K562 (cell line): ENCODE data around the gene CYTH1. TPM values are rescaled to one million over a fixed set of nuclear protein-coding genes. Genes with fewer than 3 reads are reported as not detected.
A peak's percentile ranks its signal among the peaks of the same experiment; 100 is the strongest.

Experiments used
- ATAC-seq: fragments of 200-7000 bp; cut with Tn5 transposase; 3 replicates; pipeline ENCODE4 v1.9.1; 2020; ENCODE audit warnings: moderate library complexity
- BruUV-seq: library from RNA; stranded (reverse); fragments of 400-500 nt; replicated peaks from 2 replicates; lab custom pipeline; 2021; lab: Mats Ljungman, UMichigan
- CTCF ChIA-PET: fragments of 300-600 bp; formaldehyde crosslinking; extraction: SDS; loops from one replicate; lab custom pipeline; 2021; ENCODE audit warnings: low intra/inter-chr PET ratio; lab: Yijun Ruan, JAX
- POLR2A ChIA-PET: fragments of 300-600, 350-650 bp; sonication (Branson Sonifier 250); formaldehyde crosslinking; extraction: SDS; loops from one replicate; lab custom pipeline; 2021; ENCODE audit warnings: antibody characterized with exemption, inconsistent platforms; lab: Yijun Ruan, JAX
- DNase-seq, 4 experiments: peaks; one replicate each; pipeline versions ENCODE4 v3.0.0 to v3.0.0-alpha.2; 2011 to 2018; ENCODE audit warnings: low spot score in 3 of 4, mixed read lengths in 3 of 4; ENCODE audit errors: extremely low read depth in 1 of 4
- FAIRE-seq: peaks from 2 replicates; lab custom pipeline; 2011; peaks lifted over from hg19 to GRCh38; lab: Jason Lieb, UNC
- H2AFZ ChIP-seq: 2 replicates; pipeline ENCODE4 v1.6.0; 2011; ENCODE audit warnings: low read depth, low read length, control low read depth, inconsistent platforms
- H3K27ac ChIP-seq: fragments of 200-600 bp; 3 replicates; pipeline ENCODE4 v1.8.0; 2011; ENCODE audit warnings: low read depth, mild to moderate bottlenecking, control low read depth, inconsistent platforms, low read length, moderate library complexity, mixed read lengths; ENCODE audit errors: extremely low read depth
- H3K27me3 ChIP-seq, 2 experiments: fragments of 300-600 bp in 1 of 2; 2 replicates in 1 of 2; 3 replicates in 1 of 2; pipeline versions ENCODE4 v1.6.0 to v1.8.0; 2011; ENCODE audit warnings: inconsistent platforms in 2 of 2, low read length in 2 of 2, mild to moderate bottlenecking in 1 of 2, mixed read lengths in 1 of 2, moderate library complexity in 1 of 2; ENCODE audit not compliant: control insufficient read depth in 2 of 2, insufficient read depth in 2 of 2
- H3K36me3 ChIP-seq: fragments of 300-600 bp; 3 replicates; pipeline ENCODE4 v1.8.0; 2011; ENCODE audit warnings: mild to moderate bottlenecking, low read length, inconsistent platforms; ENCODE audit not compliant: control insufficient read depth, insufficient read depth
- H3K4me1 ChIP-seq, 2 experiments: fragments of 200-600 bp in 1 of 2; replicated peaks in 1 of 2; 2 replicates in 1 of 2; 3 replicates in 1 of 2; pipeline versions ENCODE4 v1.5.1 to v1.8.0; 2011; ENCODE audit warnings: inconsistent platforms in 2 of 2, low read length in 2 of 2, mild to moderate bottlenecking in 1 of 2, mixed read lengths in 1 of 2, moderate library complexity in 1 of 2; ENCODE audit not compliant: control insufficient read depth in 2 of 2, insufficient read depth in 2 of 2
- H3K4me2 ChIP-seq: 2 replicates; pipeline ENCODE4 v1.6.1; 2011; ENCODE audit warnings: low read length, control low read depth, inconsistent platforms, mixed read lengths; ENCODE audit not compliant: insufficient read depth
- H3K4me3 ChIP-seq: fragments of 200-600 bp; sonication (generic), shearing (Covaris generic); 2 replicates; pipeline ENCODE4 v1.5.1; 2016; ENCODE audit warnings: control low read depth, inconsistent platforms
- H3K79me2 ChIP-seq: fragments of 200-600 bp; 3 replicates; pipeline ENCODE4 v1.8.0; 2011; ENCODE audit warnings: low read length, inconsistent platforms; ENCODE audit not compliant: control insufficient read depth, insufficient read depth
- H3K9ac ChIP-seq, 2 experiments: 2 replicates each; pipeline versions ENCODE4 v1.6.0 to v1.6.1; 2011; ENCODE audit warnings: low read depth in 2 of 2, low read length in 2 of 2, control low read depth in 1 of 2, inconsistent platforms in 1 of 2, mild to moderate bottlenecking in 1 of 2, mixed read lengths in 1 of 2; ENCODE audit not compliant: insufficient read depth in 1 of 2
- H3K9me1 ChIP-seq: one replicate; pipeline ENCODE4 v1.6.0; 2011; ENCODE audit warnings: inconsistent platforms, mild to moderate bottlenecking, low read length, moderate library complexity; ENCODE audit not compliant: control insufficient read depth, insufficient read depth
- H3K9me3 ChIP-seq: replicated peaks from 2 replicates; pipeline ENCODE4 v1.5.1; 2011; ENCODE audit warnings: low read depth, low read length, inconsistent platforms; ENCODE audit not compliant: control insufficient read depth, insufficient read depth
- H4K20me1 ChIP-seq: replicated peaks from 2 replicates; pipeline ENCODE4 v1.6.1; 2011; ENCODE audit warnings: low read length, inconsistent platforms, mixed read lengths; ENCODE audit not compliant: control insufficient read depth, insufficient read depth
- CEBPB ChIP-seq: fragments of 450-650 bp; IDR thresholded peaks from 2 replicates; pipeline ENCODE4 v1.6.1; 2016; ENCODE audit warnings: missing genetic modification characterization, missing compliant biosample characterization
- CEBPG ChIP-seq, 3 experiments: fragments of 200-800 bp in 1 of 3; sonication (Bioruptor generic) in 1 of 3; sonication (generic) in 1 of 3; formaldehyde crosslinking in 1 of 3; IDR thresholded peaks in 2 of 3; conservative IDR thresholded peaks in 1 of 3; 2 replicates each; pipeline versions ENCODE4 v1.6.1 to v1.8.0; 2016 to 2022; ENCODE audit warnings: missing compliant biosample characterization in 2 of 3, missing genetic modification characterization in 2 of 3, mild to moderate bottlenecking in 1 of 3, missing genetic modification reagents in 1 of 3
- HMGXB4 ChIP-seq: sonication (generic); formaldehyde crosslinking; IDR thresholded peaks from 2 replicates; pipeline ENCODE4 v1.8.1; 2023; ENCODE audit warnings: mild to moderate bottlenecking, missing genetic modification reagents
- WGBS: fragments of 100-300 bp; shearing (Covaris generic); methylation state at CpG from one replicate; pipeline ENCODE4 v1.1.6; 2016; ENCODE audit warnings: low coverage, mixed read lengths; ENCODE audit not compliant: insufficient coverage; ENCODE audit errors: missing lambda C conversion rate; 5-methylcytosine and 5-hydroxymethylcytosine counted together
- in situ Hi-C: fragments of 300-500 bp; cut with MboI; formaldehyde crosslinking; loops from 4 replicates; pipeline ENCODE4 v1.15.0; 2018; ENCODE audit warnings: inconsistent platforms, mixed read lengths
- intact Hi-C: fragments of 100-400 bp; cut with micrococcal nuclease; formaldehyde crosslinking; loops from 2 replicates; pipeline ENCODE4 v1.14.2; 2022
- polyA plus RNA-seq, 8 experiments: library from polyadenylated mRNA; depleted of rRNA in 4 of 8; stranded (reverse) in 5 of 8; unstranded in 3 of 8; fragments of >200 nt; fragmentation: Nextera tagmentation in 2 of 8; fragmentation: Illumina TruSeq in 1 of 8; extraction: Ambion mirVana in 2 of 8; extraction: Trizol in 1 of 8; gene quantifications; 2 replicates each; pipeline versions ENCODE4 v1.2.1 to v1.2.3, GENCODE V29; 2011 to 2014; ENCODE audit warnings: inconsistent platforms in 1 of 8, missing spikeins in 1 of 8
- total RNA-seq, 7 experiments: library from RNA; depleted of rRNA in 6 of 7; stranded (reverse); fragments of >200 nt in 6 of 7; fragmentation: Illumina TruSeq in 2 of 7; extraction: Trizol in 2 of 7; gene quantifications; 2 replicates each; pipeline versions ENCODE4 v1.2.1 to v1.2.3, GENCODE V29; 2011 to 2021; ENCODE audit warnings: low replicate concordance in 1 of 7
- TF ChIP-seq, protein P1 (sequence below): fragments of 200-800 bp; sonication (Bioruptor generic); IDR thresholded peaks from 2 replicates; pipeline ENCODE4 v1.6.1; 2017; ENCODE audit warnings: missing genetic modification characterization, missing compliant biosample characterization

CYTH1 gene
- total and polyA plus RNA-seq, 9 of the 15 experiments (the other 6 are each of a cell fraction or from before 2014, with no cell fraction given), result 0.52 to 27.7 (median 16.8) TPM

DNA sequence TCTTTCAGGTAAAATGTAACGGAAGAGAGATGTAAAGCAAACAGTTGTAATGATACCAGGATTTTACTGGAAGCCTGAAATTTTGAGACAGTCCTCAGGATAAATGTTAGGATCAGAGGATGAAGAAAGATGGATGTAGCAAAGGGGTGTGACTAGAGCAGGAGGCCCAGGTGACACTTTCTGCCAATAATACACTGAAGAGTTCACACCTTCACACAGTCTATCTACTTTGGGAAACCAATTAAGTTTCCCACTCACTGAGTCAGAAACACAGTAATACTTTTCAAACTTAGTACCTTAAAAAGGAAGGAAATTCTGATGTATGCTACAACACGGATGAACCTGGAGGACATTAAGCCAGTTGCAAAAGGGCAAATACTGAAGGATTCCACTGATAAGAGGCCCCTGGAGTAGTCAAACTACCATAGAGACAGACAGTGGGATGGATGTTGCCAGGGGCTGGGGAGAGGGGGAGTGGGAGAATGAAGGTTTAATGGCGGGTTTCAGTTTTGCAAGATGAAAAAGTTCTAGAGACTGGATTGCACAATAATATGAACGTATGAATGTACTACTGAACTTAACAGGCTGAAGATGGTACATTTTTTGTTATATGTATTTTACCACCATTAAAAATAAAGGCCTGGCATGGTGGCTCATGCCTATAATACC lies 62.3 kb downstream of the CYTH1 start:
- peaks cover 72% of the 10 kb centered on the region for H4K20me1 ChIP-seq
- POLR2A ChIA-PET, result interaction anchor here (0.5 kb wide), 1 partner anchor 61 kb away, joined by 3 read pairs; no protein-coding TSS in a partner anchor
- intact Hi-C loops, result no loop called here
- peaks cover 0 to 16% of the 10 kb centered on the region in 2 experiments; a peak in 4 of 5 replicates for H3K4me1 ChIP-seq
- H3K4me2 ChIP-seq, result no peak overlapping the region
- CTCF ChIA-PET, result no interaction called here
- H2AFZ ChIP-seq, result no peak overlapping the region
- peaks cover 28% of the 10 kb centered on the region for H3K79me2 ChIP-seq
- no peaks in the 10 kb centered on the region for H3K27me3 ChIP-seq
- TF ChIP-seq HMGXB4, result no peak
- TF ChIP-seq CEBPG (CRISPR knock-in tag; IDR thresholded peaks at IDR 0.05), result no peak
- peak; percentile 51 to 87; a peak in 2 of 4 replicates for TF ChIP-seq CEBPG (tag; conservative IDR thresholded peaks at IDR 0.05 in 1 of 2, IDR thresholded peaks at IDR 0.05 in 1 of 2)
- TF ChIP-seq CEBPB (tag), result peak; percentile 86
- TF ChIP-seq, protein P1, sequence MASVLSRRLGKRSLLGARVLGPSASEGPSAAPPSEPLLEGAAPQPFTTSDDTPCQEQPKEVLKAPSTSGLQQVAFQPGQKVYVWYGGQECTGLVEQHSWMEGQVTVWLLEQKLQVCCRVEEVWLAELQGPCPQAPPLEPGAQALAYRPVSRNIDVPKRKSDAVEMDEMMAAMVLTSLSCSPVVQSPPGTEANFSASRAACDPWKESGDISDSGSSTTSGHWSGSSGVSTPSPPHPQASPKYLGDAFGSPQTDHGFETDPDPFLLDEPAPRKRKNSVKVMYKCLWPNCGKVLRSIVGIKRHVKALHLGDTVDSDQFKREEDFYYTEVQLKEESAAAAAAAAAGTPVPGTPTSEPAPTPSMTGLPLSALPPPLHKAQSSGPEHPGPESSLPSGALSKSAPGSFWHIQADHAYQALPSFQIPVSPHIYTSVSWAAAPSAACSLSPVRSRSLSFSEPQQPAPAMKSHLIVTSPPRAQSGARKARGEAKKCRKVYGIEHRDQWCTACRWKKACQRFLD, result no peak
- TF ChIP-seq, all 486 proteins: peak for 2
- Histone ChIP-seq H3K9ac (no peak overlapping the region), H3K9me3 (no peaks in the 10 kb centered on the region), H3K27ac (no peak overlapping the region), H3K9me1 (no peaks in the 10 kb centered on the region), H3K36me3 (no peaks in the 10 kb centered on the region), H3K4me3 (no peak overlapping the region)
- no TSS peak for BruUV-seq
- in situ Hi-C loops, result no loop called here
- FAIRE-seq (no peak), ATAC-seq (no peak), DNase-seq (no peak)
- 50% methylated on average over 4 of the region's 4 CpGs for WGBS
